Stimulated activated CD4-positive, alpha-beta T cell treated with anti-CD3 and anti-CD28 coated beads, Interleukin-2, amount 100 ng/mL, for 4 hours (primary cell): ENCODE results near the gene ATG12.
"Not testable (repeated sequence)": the region's sequence is repeated elsewhere in the genome, so short reads cannot be mapped to it uniquely, and the experiment has no call there.

Experiments
- DNase-seq: peaks from one replicate; pipeline ENCODE4 v3.0.0-alpha.2; 2020; ENCODE audit warnings: low read depth

The ATG12 gene

GRCh38 chr5:115842089-115842935 is 947 bp upstream of the ATG12 start:
- DNase-seq, result no peak

GRCh38 chr5:115840873-115841272 is 492 bp downstream of the ATG12 start:
- DNase-seq, result no peak

- DNase-seq, result no peak
These were observed 2.4 kb downstream of the ATG12 start for GRCh38 chr5:115838885-115839518.

GRCh38 chr5:115835481-115835880 is 5.9 kb downstream of the ATG12 start:
- DNase-seq, result no peak

GRCh38 chr5:115831163-115831768 is 10.1 kb downstream of the ATG12 start:
- no peak for DNase-seq

- no peak for DNase-seq
These were observed 11.5 kb downstream of the ATG12 start for GRCh38 chr5:115829913-115830312.

GRCh38 chr5:115825948-115826347 is 15.4 kb downstream of the ATG12 start:
- DNase-seq, result no peak

GRCh38 chr5:115824983-115825382 is 16.4 kb downstream of the ATG12 start:
- DNase-seq, result not testable (repeated sequence)

- no peak for DNase-seq
These were observed 20.5 kb downstream of the ATG12 start for GRCh38 chr5:115820846-115821245.

- DNase-seq, result no peak
These were observed 22.5 kb downstream of the ATG12 start for GRCh38 chr5:115818821-115819220.

- no peak for DNase-seq
These were observed 24.0 kb downstream of the ATG12 start for GRCh38 chr5:115817386-115817785.

GRCh38 chr5:115816226-115817081 is 24.9 kb downstream of the ATG12 start, which contains the start of gene CDO1:
Gene CDO1 (minus strand): TSS chr5:115816659. CDS start chr5:115816397, 262 bp downstream.
- DNase-seq, result no peak

- no peak for DNase-seq
These were observed 25.6 kb downstream of the ATG12 start for GRCh38 chr5:115815693-115816225.

GRCh38 chr5:115815006-115815692 is 26.2 kb downstream of the ATG12 start:
- no peak for DNase-seq

- DNase-seq, result no peak
These were observed 27.6 kb downstream of the ATG12 start for GRCh38 chr5:115813719-115814118.

- DNase-seq, result no peak
These were observed 29.0 kb downstream of the ATG12 start for GRCh38 chr5:115812372-115812771.

GRCh38 chr5:115811406-115811805 is 30.0 kb downstream of the ATG12 start:
- DNase-seq, result no peak

- no peak for DNase-seq
These were observed 30.6 kb downstream of the ATG12 start for GRCh38 chr5:115810761-115811160.

GRCh38 chr5:115809946-115810345 is 31.4 kb downstream of the ATG12 start:
- no peak for DNase-seq

GRCh38 chr5:115808066-115808465 is 33.3 kb downstream of the ATG12 start:
- not testable (repeated sequence) for DNase-seq

GRCh38 chr5:115807654-115808052 is 33.7 kb downstream of the ATG12 start:
- no peak for DNase-seq
